GM13977 (cell line): ENCODE results near the gene SLC9A2.
A peak's percentile ranks its signal among the peaks of the same experiment; 100 is the strongest.

Source experiments
- DNase-seq: peaks from one replicate; pipeline ENCODE4 v3.0.0; 2012; ENCODE audit warnings: low spot score
- in situ Hi-C: fragments of 300-500 bp; cut with MboI; formaldehyde crosslinking; loops from one replicate; pipeline ENCODE4 v1.12.0; 2022; ENCODE audit warnings: low sequenced_read_pairs, low pct_unique_long_range_greater_than_20kb, mixed read lengths, inconsistent platforms; ENCODE audit not compliant: unreplicated experiment
- TF ChIP-seq, protein P1 (sequence below): IDR thresholded peaks from 2 replicates; pipeline ENCODE4 v1.5.1; 2012; ENCODE audit warnings: mild to moderate bottlenecking, control low read depth; ENCODE audit not compliant: insufficient read depth; ENCODE audit errors: extremely low read depth, missing control alignments

Gene SLC9A2

GRCh38 chr2:102652126-102652525 lies 32.8 kb downstream of the SLC9A2 start:
- no peak for DNase-seq
- TF ChIP-seq, protein P1, sequence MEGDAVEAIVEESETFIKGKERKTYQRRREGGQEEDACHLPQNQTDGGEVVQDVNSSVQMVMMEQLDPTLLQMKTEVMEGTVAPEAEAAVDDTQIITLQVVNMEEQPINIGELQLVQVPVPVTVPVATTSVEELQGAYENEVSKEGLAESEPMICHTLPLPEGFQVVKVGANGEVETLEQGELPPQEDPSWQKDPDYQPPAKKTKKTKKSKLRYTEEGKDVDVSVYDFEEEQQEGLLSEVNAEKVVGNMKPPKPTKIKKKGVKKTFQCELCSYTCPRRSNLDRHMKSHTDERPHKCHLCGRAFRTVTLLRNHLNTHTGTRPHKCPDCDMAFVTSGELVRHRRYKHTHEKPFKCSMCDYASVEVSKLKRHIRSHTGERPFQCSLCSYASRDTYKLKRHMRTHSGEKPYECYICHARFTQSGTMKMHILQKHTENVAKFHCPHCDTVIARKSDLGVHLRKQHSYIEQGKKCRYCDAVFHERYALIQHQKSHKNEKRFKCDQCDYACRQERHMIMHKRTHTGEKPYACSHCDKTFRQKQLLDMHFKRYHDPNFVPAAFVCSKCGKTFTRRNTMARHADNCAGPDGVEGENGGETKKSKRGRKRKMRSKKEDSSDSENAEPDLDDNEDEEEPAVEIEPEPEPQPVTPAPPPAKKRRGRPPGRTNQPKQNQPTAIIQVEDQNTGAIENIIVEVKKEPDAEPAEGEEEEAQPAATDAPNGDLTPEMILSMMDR: no peak
- in situ Hi-C loops: no loop called here

DNA sequence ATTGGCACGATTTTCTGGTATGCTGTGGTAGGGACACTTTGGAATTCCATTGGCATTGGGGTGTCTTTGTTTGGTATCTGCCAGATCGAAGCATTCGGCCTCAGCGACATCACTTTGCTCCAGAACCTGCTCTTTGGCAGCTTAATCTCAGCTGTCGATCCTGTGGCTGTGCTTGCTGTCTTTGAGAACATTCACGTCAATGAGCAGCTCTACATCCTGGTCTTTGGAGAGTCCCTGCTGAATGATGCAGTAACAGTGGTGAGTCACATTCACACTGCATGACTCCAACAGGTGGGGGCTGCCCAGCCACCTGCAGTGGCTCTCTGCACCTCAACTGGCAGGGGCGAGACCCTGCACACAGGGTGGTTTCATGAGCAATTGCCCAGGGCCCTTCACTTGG lies 38.4 kb downstream of the SLC9A2 start:
- in situ Hi-C loops: no loop called here
- TF ChIP-seq, protein P1: no peak
- DNase-seq: peak; percentile 23

GRCh38 chr2:102660070-102660469 lies 40.7 kb downstream of the SLC9A2 start:
- DNase-seq: no peak
- TF ChIP-seq, protein P1: no peak
- in situ Hi-C loops: no loop called here

GRCh38 chr2:102660574-102660973 lies 41.2 kb downstream of the SLC9A2 start:
- DNase-seq: no peak
- in situ Hi-C loops: no loop called here
- TF ChIP-seq, protein P1: no peak

DNA sequence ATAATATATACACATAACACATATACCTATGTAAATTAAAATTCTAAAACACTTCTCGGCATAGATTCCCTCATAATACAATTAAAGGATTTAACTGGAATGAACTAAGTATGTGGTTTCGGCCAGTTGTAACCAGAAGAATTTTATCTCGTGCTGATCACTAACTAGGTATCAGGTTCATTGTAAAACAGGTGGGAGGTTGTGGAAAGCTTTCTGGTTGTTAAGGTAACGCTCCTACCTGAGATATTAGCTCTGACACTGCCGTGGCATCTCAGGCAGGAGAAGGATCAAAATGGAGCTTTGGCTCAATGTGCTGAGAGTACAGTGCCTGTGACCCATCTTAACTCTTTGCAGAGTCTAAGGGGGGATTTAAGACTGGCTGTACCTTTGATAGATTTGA lies 42.5 kb downstream of the SLC9A2 start:
- TF ChIP-seq, protein P1: no peak
- DNase-seq: no peak
- in situ Hi-C loops: no loop called here

- no peak for DNase-seq
- in situ Hi-C loops: no loop called here
- TF ChIP-seq, protein P1: no peak
These were observed 43.5 kb downstream of the SLC9A2 start for GRCh38 chr2:102662833-102663232.

GRCh38 chr2:102663381-102663780 lies 44.0 kb downstream of the SLC9A2 start:
- in situ Hi-C loops: no loop called here
- TF ChIP-seq, protein P1: no peak
- DNase-seq: no peak
